GM12891 (cell line): ENCODE measurements around the gene COL6A2.

Experiments used
- POLR2A ChIP-seq: IDR thresholded peaks from 2 replicates; pipeline ENCODE4 v1.6.1; 2011; ENCODE audit warnings: low read depth, low read length, control low read depth
- TAF1 ChIP-seq: IDR thresholded peaks from 2 replicates; pipeline ENCODE4 v1.6.1; 2011; ENCODE audit warnings: low read depth, low read length, control low read depth

- no peak for TF ChIP-seq POLR2A
- no peak for TF ChIP-seq TAF1
Observed at GRCh38 chr21:46048926-46049889, 48.7 kb upstream of the COL6A2 start.
